ENCODE measurements around the gene KCNJ2.

GRCh38 chr17:70201872-70202419, 32.6 kb downstream of the KCNJ2 start:
- no peak for TF ChIP-seq CTCF (IDR thresholded peaks at IDR 0.05)
- no peak for TF ChIP-seq POLR2A (IDR thresholded peaks at IDR 0.05)
